ENCODE results near the gene KRTAP5-5.

- TF ChIP-seq EZH2 (IDR thresholded peaks at IDR 0.05; ENCODE audit: borderline replicate concordance, insufficient read depth, low read depth, low read length, poor library complexity, severe bottlenecking) (no peak), CTCF (IDR thresholded peaks at IDR 0.05) (no peak)
Measured at GRCh38 chr11:1636291-1636950, 6.8 kb downstream of the KRTAP5-5 start.

Measured in B cell (primary cell).